K562 (cell line): ENCODE measurements around the gene EIF4E2. TPM values are rescaled to one million over a fixed set of nuclear protein-coding genes. Genes with fewer than 3 reads are reported as not detected.

Experiments
- ATAC-seq: fragments of 200-7000 bp; cut with Tn5 transposase; 3 replicates; pipeline ENCODE4 v1.9.1; 2020; ENCODE audit warnings: moderate library complexity
- BruUV-seq: library from RNA; stranded (reverse); fragments of 400-500 nt; replicated peaks from 2 replicates; lab custom pipeline; 2021; lab: Mats Ljungman, UMichigan
- CTCF ChIA-PET: fragments of 300-600 bp; formaldehyde crosslinking; extraction: SDS; loops from one replicate; lab custom pipeline; 2021; ENCODE audit warnings: low intra/inter-chr PET ratio; lab: Yijun Ruan, JAX
- POLR2A ChIA-PET: fragments of 300-600, 350-650 bp; sonication (Branson Sonifier 250); formaldehyde crosslinking; extraction: SDS; loops from one replicate; lab custom pipeline; 2021; ENCODE audit warnings: antibody characterized with exemption, inconsistent platforms; lab: Yijun Ruan, JAX
- DNase-seq, 4 experiments: peaks; one replicate each; pipeline versions ENCODE4 v3.0.0 to v3.0.0-alpha.2; 2011 to 2018; ENCODE audit warnings: low spot score in 3 of 4, mixed read lengths in 3 of 4; ENCODE audit errors: extremely low read depth in 1 of 4
- FAIRE-seq: peaks from 2 replicates; lab custom pipeline; 2011; peaks lifted over from hg19 to GRCh38; lab: Jason Lieb, UNC
- H2AFZ ChIP-seq: 2 replicates; pipeline ENCODE4 v1.6.0; 2011; ENCODE audit warnings: low read depth, low read length, control low read depth, inconsistent platforms
- H3K27ac ChIP-seq: fragments of 200-600 bp; 3 replicates; pipeline ENCODE4 v1.8.0; 2011; ENCODE audit warnings: low read depth, mild to moderate bottlenecking, control low read depth, inconsistent platforms, low read length, moderate library complexity, mixed read lengths; ENCODE audit errors: extremely low read depth
- H3K27me3 ChIP-seq, 2 experiments: fragments of 300-600 bp in 1 of 2; 2 replicates in 1 of 2; 3 replicates in 1 of 2; pipeline versions ENCODE4 v1.6.0 to v1.8.0; 2011; ENCODE audit warnings: inconsistent platforms in 2 of 2, low read length in 2 of 2, mild to moderate bottlenecking in 1 of 2, mixed read lengths in 1 of 2, moderate library complexity in 1 of 2; ENCODE audit not compliant: control insufficient read depth in 2 of 2, insufficient read depth in 2 of 2
- H3K36me3 ChIP-seq: fragments of 300-600 bp; 3 replicates; pipeline ENCODE4 v1.8.0; 2011; ENCODE audit warnings: mild to moderate bottlenecking, low read length, inconsistent platforms; ENCODE audit not compliant: control insufficient read depth, insufficient read depth
- H3K4me1 ChIP-seq, 2 experiments: fragments of 200-600 bp in 1 of 2; replicated peaks in 1 of 2; 2 replicates in 1 of 2; 3 replicates in 1 of 2; pipeline versions ENCODE4 v1.5.1 to v1.8.0; 2011; ENCODE audit warnings: inconsistent platforms in 2 of 2, low read length in 2 of 2, mild to moderate bottlenecking in 1 of 2, mixed read lengths in 1 of 2, moderate library complexity in 1 of 2; ENCODE audit not compliant: control insufficient read depth in 2 of 2, insufficient read depth in 2 of 2
- H3K4me2 ChIP-seq: 2 replicates; pipeline ENCODE4 v1.6.1; 2011; ENCODE audit warnings: low read length, control low read depth, inconsistent platforms, mixed read lengths; ENCODE audit not compliant: insufficient read depth
- H3K4me3 ChIP-seq: fragments of 200-600 bp; sonication (generic), shearing (Covaris generic); 2 replicates; pipeline ENCODE4 v1.5.1; 2016; ENCODE audit warnings: control low read depth, inconsistent platforms
- H3K79me2 ChIP-seq: fragments of 200-600 bp; 3 replicates; pipeline ENCODE4 v1.8.0; 2011; ENCODE audit warnings: low read length, inconsistent platforms; ENCODE audit not compliant: control insufficient read depth, insufficient read depth
- H3K9ac ChIP-seq, 2 experiments: 2 replicates each; pipeline versions ENCODE4 v1.6.0 to v1.6.1; 2011; ENCODE audit warnings: low read depth in 2 of 2, low read length in 2 of 2, control low read depth in 1 of 2, inconsistent platforms in 1 of 2, mild to moderate bottlenecking in 1 of 2, mixed read lengths in 1 of 2; ENCODE audit not compliant: insufficient read depth in 1 of 2
- H3K9me1 ChIP-seq: one replicate; pipeline ENCODE4 v1.6.0; 2011; ENCODE audit warnings: inconsistent platforms, mild to moderate bottlenecking, low read length, moderate library complexity; ENCODE audit not compliant: control insufficient read depth, insufficient read depth
- H3K9me3 ChIP-seq: replicated peaks from 2 replicates; pipeline ENCODE4 v1.5.1; 2011; ENCODE audit warnings: low read depth, low read length, inconsistent platforms; ENCODE audit not compliant: control insufficient read depth, insufficient read depth
- H4K20me1 ChIP-seq: replicated peaks from 2 replicates; pipeline ENCODE4 v1.6.1; 2011; ENCODE audit warnings: low read length, inconsistent platforms, mixed read lengths; ENCODE audit not compliant: control insufficient read depth, insufficient read depth
- CC2D1A ChIP-seq: fragments of 450-650 bp; IDR thresholded peaks from 2 replicates; pipeline ENCODE4 v1.6.1; 2017; ENCODE audit warnings: mild to moderate bottlenecking
- CCNT2 ChIP-seq: IDR thresholded peaks from 2 replicates; pipeline ENCODE4 v1.6.1; 2011; ENCODE audit warnings: borderline replicate concordance, low read depth, mild to moderate bottlenecking, moderate library complexity, mixed read lengths, low read length; ENCODE audit not compliant: insufficient read length; ENCODE audit errors: extremely low read depth
- DEAF1 ChIP-seq: fragments of 450-650 bp; formaldehyde crosslinking; IDR thresholded peaks from 2 replicates; pipeline ENCODE4 v1.4.0; 2020; ENCODE audit warnings: mild to moderate bottlenecking, moderate library complexity
- HDAC8 ChIP-seq: fragments of 450-650 bp; IDR thresholded peaks from 2 replicates; pipeline ENCODE4 v1.6.1; 2016; ENCODE audit warnings: mild to moderate bottlenecking, missing genetic modification characterization, moderate library complexity, missing compliant biosample characterization
- HMG20A ChIP-seq: fragments of 450-650 bp; formaldehyde crosslinking; conservative IDR thresholded peaks from 2 replicates; pipeline ENCODE4 v1.4.0; 2020; ENCODE audit warnings: mild to moderate bottlenecking, mixed read lengths
- HMGXB4 ChIP-seq: sonication (generic); formaldehyde crosslinking; IDR thresholded peaks from 2 replicates; pipeline ENCODE4 v1.8.1; 2023; ENCODE audit warnings: mild to moderate bottlenecking, missing genetic modification reagents
- JUNB ChIP-seq: fragments of 450-650 bp; formaldehyde crosslinking; conservative IDR thresholded peaks from 2 replicates; pipeline ENCODE4 v1.4.0; 2020; ENCODE audit warnings: mild to moderate bottlenecking
- LARP7 ChIP-seq: fragments of 450-650 bp; IDR thresholded peaks from 2 replicates; pipeline ENCODE4 v1.6.1; 2016
- POLR3A ChIP-seq: IDR thresholded peaks from 2 replicates; pipeline ENCODE4 v1.6.1; 2011; ENCODE audit warnings: borderline replicate concordance, mild to moderate bottlenecking, moderate library complexity; ENCODE audit not compliant: insufficient read length, insufficient read depth; ENCODE audit errors: extremely low read depth
- PTBP1 ChIP-seq: fragments of 200-400 bp; formaldehyde crosslinking; IDR thresholded peaks from 2 replicates; pipeline ENCODE4 v1.6.1; 2017; ENCODE audit warnings: low read depth, low read length
- TOE1 ChIP-seq, 2 experiments: fragments of 450-650 bp in 1 of 2; sonication (generic) in 1 of 2; formaldehyde crosslinking in 1 of 2; IDR thresholded peaks; 2 replicates each; pipeline versions ENCODE4 v1.7.1 to v1.8.0; 2016 to 2022; ENCODE audit warnings: borderline replicate concordance in 2 of 2, mild to moderate bottlenecking in 2 of 2, antibody characterized with exemption in 1 of 2, inconsistent platforms in 1 of 2, low read depth in 1 of 2, missing genetic modification reagents in 1 of 2, moderate library complexity in 1 of 2
- XRCC4 ChIP-seq: IDR thresholded peaks from one replicate; pipeline ENCODE4 v1.6.1; 2011; ENCODE audit not compliant: insufficient read depth, insufficient read length; ENCODE audit errors: extremely low read depth
- ZBTB9 ChIP-seq: fragments of 450-650 bp; formaldehyde crosslinking; IDR thresholded peaks from 2 replicates; pipeline ENCODE4 v1.4.0; 2020; ENCODE audit warnings: mild to moderate bottlenecking, moderate library complexity
- ZFPM2 ChIP-seq: fragments of 250-450 bp; sonication (Bioruptor Pico); IDR thresholded peaks from 2 replicates; pipeline ENCODE4 v1.5.1; 2022; ENCODE audit warnings: mild to moderate bottlenecking
- ZNF121 ChIP-seq: sonication (generic); formaldehyde crosslinking; conservative IDR thresholded peaks from 2 replicates; pipeline ENCODE4 v1.8.0; 2022; ENCODE audit warnings: missing genetic modification reagents
- ZNF224 ChIP-seq: sonication (generic); formaldehyde crosslinking; IDR thresholded peaks from 2 replicates; pipeline ENCODE4 v1.8.0; 2022; ENCODE audit warnings: mild to moderate bottlenecking, missing genetic modification reagents
- ZNF274 ChIP-seq: IDR thresholded peaks from 2 replicates; pipeline ENCODE4 v1.6.1; 2011; ENCODE audit warnings: low read depth, mild to moderate bottlenecking, low read length, moderate library complexity, borderline replicate concordance
- WGBS: fragments of 100-300 bp; shearing (Covaris generic); methylation state at CpG from one replicate; pipeline ENCODE4 v1.1.6; 2016; ENCODE audit warnings: low coverage, mixed read lengths; ENCODE audit not compliant: insufficient coverage; ENCODE audit errors: missing lambda C conversion rate; 5-methylcytosine and 5-hydroxymethylcytosine counted together
- in situ Hi-C: fragments of 300-500 bp; cut with MboI; formaldehyde crosslinking; loops from 4 replicates; pipeline ENCODE4 v1.15.0; 2018; ENCODE audit warnings: inconsistent platforms, mixed read lengths
- intact Hi-C: fragments of 100-400 bp; cut with micrococcal nuclease; formaldehyde crosslinking; loops from 2 replicates; pipeline ENCODE4 v1.14.2; 2022
- polyA plus RNA-seq, 8 experiments: library from polyadenylated mRNA; depleted of rRNA in 4 of 8; stranded (reverse) in 5 of 8; unstranded in 3 of 8; fragments of >200 nt; fragmentation: Nextera tagmentation in 2 of 8; fragmentation: Illumina TruSeq in 1 of 8; extraction: Ambion mirVana in 2 of 8; extraction: Trizol in 1 of 8; gene quantifications; 2 replicates each; pipeline versions ENCODE4 v1.2.1 to v1.2.3, GENCODE V29; 2011 to 2014; ENCODE audit warnings: inconsistent platforms in 1 of 8, missing spikeins in 1 of 8
- total RNA-seq, 7 experiments: library from RNA; depleted of rRNA in 6 of 7; stranded (reverse); fragments of >200 nt in 6 of 7; fragmentation: Illumina TruSeq in 2 of 7; extraction: Trizol in 2 of 7; gene quantifications; 2 replicates each; pipeline versions ENCODE4 v1.2.1 to v1.2.3, GENCODE V29; 2011 to 2021; ENCODE audit warnings: low replicate concordance in 1 of 7

The EIF4E2 gene
- total and polyA plus RNA-seq, 9 of the 15 experiments (the other 6 are each of a cell fraction or from before 2014, with no cell fraction given), result 33.9 to 169 (median 77.5) TPM

- H3K27ac ChIP-seq, result no peak within 1 kb of the TSS
- no TSS peak for BruUV-seq
- FAIRE-seq (no peak), DNase-seq (no peak), ATAC-seq (no peak)
- H3K4me1 ChIP-seq, result peaks cover 0 to 27% of the 10 kb centered on the region in 2 experiments; a peak in 2 of 5 replicates
- H4K20me1 ChIP-seq, result no peaks in the 10 kb centered on the region
- H2AFZ ChIP-seq, result no peak within 1 kb of the TSS
- no peaks in the 10 kb centered on the region for H3K9me3 ChIP-seq
- WGBS, result 0% methylated on average over 7 of the region's 19 CpGs
- H3K36me3 ChIP-seq, result no peaks in the 10 kb centered on the region
- intact Hi-C loops, result loop anchor here (5.0 kb wide), 3 partner anchors 73 to 283 kb away; no protein-coding TSS in a partner anchor
- no peak within 1 kb of the TSS for H3K4me2 ChIP-seq
- H3K9ac ChIP-seq, result no peak within 1 kb of the TSS
- H3K4me3 ChIP-seq, result no peak within 1 kb of the TSS
- POLR2A ChIA-PET, result no interaction called here
- H3K27me3 ChIP-seq, result peaks cover 0 to 53% of the 10 kb centered on the region in 2 experiments; a peak in 3 of 5 replicates
- no peaks in the 10 kb centered on the region for H3K79me2 ChIP-seq
- in situ Hi-C loops, result loop anchor here (10.0 kb wide), 1 partner anchor 615 kb away; no protein-coding TSS in a partner anchor
- CTCF ChIA-PET, result no interaction called here
- no peaks in the 10 kb centered on the region for H3K9me1 ChIP-seq
- no peak for TF ChIP-seq PTBP1
- TF ChIP-seq LARP7, result no peak
- no peak for TF ChIP-seq DEAF1 (CRISPR knock-in tag)
- no peak for TF ChIP-seq CC2D1A
- no peak for TF ChIP-seq CCNT2
- TF ChIP-seq ZNF274, result no peak
- TF ChIP-seq JUNB (CRISPR knock-in tag), result no peak
- TF ChIP-seq ZNF121 (CRISPR knock-in tag), result no peak
- no peak for TF ChIP-seq TOE1 (IDR thresholded peaks at IDR 0.05; ENCODE audit: borderline replicate concordance)
- no peak for TF ChIP-seq TOE1 (CRISPR knock-in tag; IDR thresholded peaks at IDR 0.05; ENCODE audit: borderline replicate concordance, low read depth)
- TF ChIP-seq ZNF224 (CRISPR knock-in tag), result no peak
- no peak for TF ChIP-seq HDAC8 (tag)
- TF ChIP-seq HMGXB4 (CRISPR knock-in tag), result no peak
- TF ChIP-seq ZBTB9 (CRISPR knock-in tag), result no peak
- TF ChIP-seq HMG20A, result no peak
- no peak for TF ChIP-seq ZFPM2 (CRISPR knock-in tag)
- TF ChIP-seq POLR3A, result no peak
- no peak for TF ChIP-seq XRCC4
Measured at GRCh38 chr2:232519581-232520438, 30.7 kb upstream of the EIF4E2 start, which contains the start of gene PRSS56. Gene PRSS56 (plus strand): TSS chr2:232520388. CDS start chr2:232520599, 211 bp downstream.
